ENCODE data around the gene RASSF4. TPM values are rescaled to one million over a fixed set of nuclear protein-coding genes. Genes with fewer than 3 reads are reported as not detected.

Gene RASSF4
- total RNA-seq, 1 donor, result 1.1 TPM

Other genes with a start within 250 kb of the RASSF4 start
- 3.8 TPM for gene TMEM72, start 48.5 kb upstream of the RASSF4 start, total RNA-seq
- gene DEPP1, start 19.0 kb downstream of the RASSF4 start, total RNA-seq, result 29.1 TPM
- gene ZNF22, start 41.1 kb downstream of the RASSF4 start, total RNA-seq, result 22.1 TPM